ENCODE results near the gene LRRC46. TPM values are rescaled to one million over a fixed set of nuclear protein-coding genes. Genes with fewer than 3 reads are reported as not detected.

Gene LRRC46
- total RNA-seq, 2 donors from 2014 or later: 0.59 TPM; not detected in 1

DNA sequence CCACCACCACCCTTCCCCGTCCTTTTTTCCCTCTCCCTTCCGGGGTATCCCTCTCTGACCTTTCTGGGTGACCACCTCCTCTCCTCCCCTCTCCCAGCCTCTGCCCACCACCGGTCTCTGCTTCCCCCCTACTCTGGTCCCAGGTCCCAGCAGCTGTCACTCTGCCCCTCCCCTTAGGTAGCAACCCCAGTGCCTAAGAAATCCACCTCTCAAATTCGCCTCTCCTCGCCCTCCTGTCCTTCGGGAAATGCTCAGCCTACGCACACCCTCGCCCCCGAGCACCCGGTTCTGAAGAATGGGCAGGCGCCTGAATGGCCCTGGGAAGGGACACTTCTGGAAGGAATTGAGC, 20.3 kb downstream of the LRRC46 start:
- no peaks in the 10 kb centered on the region for H3K9me3 ChIP-seq
- H3K27me3 ChIP-seq: peaks cover 34 to 35% of the 10 kb centered on the region in 2 donors
- no peak overlapping the region for H3K27ac ChIP-seq
- H3K4me3 ChIP-seq: no peak overlapping the region
- H3K36me3 ChIP-seq: no peaks in the 10 kb centered on the region
- peaks cover 0 to 36% of the 10 kb centered on the region in 2 donors for H3K4me1 ChIP-seq
- DNase-seq (ENCODE audit: low spot score): no peak
- TF ChIP-seq, protein P1, sequence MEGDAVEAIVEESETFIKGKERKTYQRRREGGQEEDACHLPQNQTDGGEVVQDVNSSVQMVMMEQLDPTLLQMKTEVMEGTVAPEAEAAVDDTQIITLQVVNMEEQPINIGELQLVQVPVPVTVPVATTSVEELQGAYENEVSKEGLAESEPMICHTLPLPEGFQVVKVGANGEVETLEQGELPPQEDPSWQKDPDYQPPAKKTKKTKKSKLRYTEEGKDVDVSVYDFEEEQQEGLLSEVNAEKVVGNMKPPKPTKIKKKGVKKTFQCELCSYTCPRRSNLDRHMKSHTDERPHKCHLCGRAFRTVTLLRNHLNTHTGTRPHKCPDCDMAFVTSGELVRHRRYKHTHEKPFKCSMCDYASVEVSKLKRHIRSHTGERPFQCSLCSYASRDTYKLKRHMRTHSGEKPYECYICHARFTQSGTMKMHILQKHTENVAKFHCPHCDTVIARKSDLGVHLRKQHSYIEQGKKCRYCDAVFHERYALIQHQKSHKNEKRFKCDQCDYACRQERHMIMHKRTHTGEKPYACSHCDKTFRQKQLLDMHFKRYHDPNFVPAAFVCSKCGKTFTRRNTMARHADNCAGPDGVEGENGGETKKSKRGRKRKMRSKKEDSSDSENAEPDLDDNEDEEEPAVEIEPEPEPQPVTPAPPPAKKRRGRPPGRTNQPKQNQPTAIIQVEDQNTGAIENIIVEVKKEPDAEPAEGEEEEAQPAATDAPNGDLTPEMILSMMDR (IDR thresholded peaks at IDR 0.05): no peak

DNA sequence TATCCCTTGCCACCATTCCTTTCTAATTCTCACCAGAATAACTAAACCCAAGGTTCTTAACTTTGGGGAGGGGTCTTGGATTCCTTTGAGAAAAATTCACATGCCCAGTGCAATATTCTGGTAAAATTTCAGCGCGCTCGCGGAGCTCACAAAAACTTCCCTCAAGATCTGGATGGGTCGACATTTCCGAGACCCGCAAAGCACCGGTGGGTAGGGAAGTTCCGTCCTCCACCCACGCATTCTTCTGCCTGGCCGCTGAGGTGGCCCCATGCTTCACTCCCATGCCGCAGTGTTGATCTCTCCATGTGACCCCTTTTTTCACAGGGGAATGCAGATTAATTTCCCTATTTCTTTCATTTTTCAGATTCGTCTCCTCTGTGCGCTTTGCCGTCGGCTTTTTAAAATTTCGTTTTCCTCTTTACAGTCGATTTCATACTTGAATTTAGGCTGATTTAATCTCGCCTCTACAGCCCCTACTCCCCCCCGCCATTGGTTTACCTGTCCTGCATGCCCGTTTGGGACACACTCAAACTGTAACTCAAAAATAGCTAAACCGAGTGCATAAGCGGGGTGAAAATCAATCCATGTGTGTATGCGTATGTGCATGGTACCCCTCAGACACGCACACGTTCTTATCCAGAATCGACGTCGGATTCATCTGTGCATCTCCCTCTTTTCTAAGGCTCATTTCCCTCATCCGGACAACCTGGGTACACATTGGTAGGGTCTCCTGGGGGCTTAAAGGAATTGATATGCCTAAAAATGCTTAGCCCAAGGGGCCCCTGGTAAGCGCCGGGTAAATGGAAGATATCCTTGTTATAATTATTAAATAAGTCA, 20.9 kb downstream of the LRRC46 start:
- Histone ChIP-seq H3K4me1 (peaks cover 0 to 33% of the 10 kb centered on the region in 2 donors), H3K4me3 (no peak overlapping the region), H3K9me3 (no peaks in the 10 kb centered on the region), H3K36me3 (no peaks in the 10 kb centered on the region), H3K27me3 (peaks cover 29 to 34% of the 10 kb centered on the region in 2 donors), H3K27ac (no peak overlapping the region)
- DNase-seq (ENCODE audit: low spot score): no peak
- TF ChIP-seq, protein P1 (IDR thresholded peaks at IDR 0.05): no peak

DNA sequence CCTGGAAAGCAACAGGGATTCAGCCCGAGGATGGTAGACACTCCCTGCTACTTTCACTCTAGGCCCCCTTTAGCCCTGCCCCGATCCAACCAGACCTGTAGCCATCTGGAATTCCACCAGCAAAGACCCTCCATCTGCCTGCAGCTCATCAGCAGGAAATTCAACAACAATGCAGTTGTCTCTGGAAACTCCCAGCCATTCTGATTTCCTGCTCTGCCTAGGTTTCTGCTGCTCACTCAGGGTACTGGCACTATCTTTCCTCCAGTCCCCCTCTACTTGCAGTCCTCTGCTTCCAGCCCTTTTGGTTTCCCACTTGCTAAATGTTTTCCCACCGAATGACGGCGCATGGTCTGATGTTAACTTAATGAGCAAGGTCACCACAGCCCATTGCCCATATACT, 22.1 kb downstream of the LRRC46 start:
- DNase-seq (ENCODE audit: low spot score): no peak
- H3K4me1 ChIP-seq: peaks cover 0 to 28% of the 10 kb centered on the region in 2 donors
- TF ChIP-seq, protein P1 (IDR thresholded peaks at IDR 0.05): no peak
- H3K9me3 ChIP-seq: no peaks in the 10 kb centered on the region
- H3K27me3 ChIP-seq: peaks cover 22 to 31% of the 10 kb centered on the region in 2 donors
- H3K4me3 ChIP-seq: no peak overlapping the region
- H3K36me3 ChIP-seq: no peaks in the 10 kb centered on the region
- H3K27ac ChIP-seq: no peak overlapping the region

DNA sequence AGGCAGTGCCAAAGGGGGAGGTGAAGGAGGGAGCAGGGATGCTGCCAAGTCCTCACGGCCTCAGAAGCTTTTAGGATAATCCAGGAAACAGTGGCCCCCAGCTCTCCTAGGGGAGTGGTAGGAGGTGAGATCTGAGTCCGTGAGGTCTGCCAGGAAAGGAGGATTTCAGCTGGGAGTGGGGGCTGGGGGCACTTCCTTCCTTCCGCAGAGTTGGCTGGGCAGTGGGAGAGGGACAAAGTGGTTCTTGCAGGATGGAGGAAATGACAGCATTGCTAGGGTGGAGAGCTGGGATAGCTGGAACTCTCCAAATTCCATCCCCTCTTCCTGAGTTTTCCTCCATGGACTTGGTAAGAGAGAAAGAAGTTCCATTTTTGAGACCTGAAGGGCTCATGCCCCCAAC, 24.3 kb downstream of the LRRC46 start:
- Histone ChIP-seq H3K27me3 (peaks cover 22 to 29% of the 10 kb centered on the region in 2 donors), H3K4me1 (peaks cover 0 to 22% of the 10 kb centered on the region in 2 donors), H3K36me3 (no peaks in the 10 kb centered on the region), H3K4me3 (no peak overlapping the region), H3K27ac (no peak overlapping the region), H3K9me3 (no peaks in the 10 kb centered on the region)
- no peak for DNase-seq (ENCODE audit: low spot score)
- TF ChIP-seq, protein P1 (IDR thresholded peaks at IDR 0.05): no peak

DNA sequence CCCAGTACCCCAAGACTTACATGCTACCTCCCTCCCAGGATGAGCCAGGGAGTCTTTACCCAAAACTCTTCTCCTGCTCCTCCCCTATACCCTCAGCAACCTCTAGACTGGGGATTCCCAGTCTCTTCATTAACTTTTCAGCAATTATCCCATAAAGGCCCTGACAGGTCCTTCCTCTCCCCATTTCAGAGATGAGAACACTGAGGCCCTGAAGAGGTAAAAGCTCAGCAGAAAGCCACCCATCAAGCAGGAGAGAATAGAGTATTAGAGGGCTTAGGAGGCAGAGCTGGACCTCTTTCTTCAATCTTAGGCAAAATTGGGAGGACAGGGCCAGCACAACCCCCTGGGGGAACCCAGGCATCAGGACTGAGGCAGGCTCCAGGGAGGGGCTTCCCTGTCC, 25.4 kb downstream of the LRRC46 start:
- TF ChIP-seq, protein P1 (IDR thresholded peaks at IDR 0.05): no peak

More for the DNA sequence above, 25.4 kb downstream of the LRRC46 start:
- H3K4me1 ChIP-seq: peaks cover 0 to 11% of the 10 kb centered on the region in 2 donors
- no peak overlapping the region for H3K27ac ChIP-seq
- no peak for DNase-seq (ENCODE audit: low spot score)
- H3K36me3 ChIP-seq: no peaks in the 10 kb centered on the region
- peaks cover 21 to 23% of the 10 kb centered on the region in 2 donors for H3K27me3 ChIP-seq
- no peaks in the 10 kb centered on the region for H3K9me3 ChIP-seq
- H3K4me3 ChIP-seq: no peak overlapping the region

Measured in right atrium auricular region (tissue), 2 donors.